Measurements from ENCODE around the gene MYO6. TPM values are rescaled to one million over a fixed set of nuclear protein-coding genes. Genes with fewer than 3 reads are reported as not detected.

The MYO6 gene
- total RNA-seq, 2 experiments from 2014 or later = 0.85 to 1.1 TPM

- Mint-ChIP-seq H3K4me3 (no peak overlapping the region), H3K36me3 (ENCODE audit: low read depth) (no peaks in the 10 kb centered on the region), H3K4me1 (ENCODE audit: low read depth) (no peaks in the 10 kb centered on the region), H3K27ac (no peak overlapping the region), H3K9me3 (no peaks in the 10 kb centered on the region), H3K27me3 (peaks cover 6% of the 10 kb centered on the region)
- no peak overlapping the region for H3K27ac ChIP-seq (ENCODE audit: low read depth in 1 of 2, low read length in 2 of 2)
- no peaks in the 10 kb centered on the region for H3K9me3 ChIP-seq (ENCODE audit: control insufficient read depth in 1 of 2, insufficient read depth in 1 of 2, low read length in 2 of 2)
- no peak for TF ChIP-seq CTCF (IDR thresholded peaks at IDR 0.05)
- no peaks in the 10 kb centered on the region for H3K36me3 ChIP-seq (ENCODE audit: insufficient read depth, low read length)
- ATAC-seq (ENCODE audit: poor library complexity) (no peak), DNase-seq (no peak)
- no peak overlapping the region for H3K4me3 ChIP-seq (ENCODE audit: low read length)
- no peaks in the 10 kb centered on the region for H3K4me1 ChIP-seq (ENCODE audit: insufficient read depth, low read length)
- no peaks in the 10 kb centered on the region for H3K27me3 ChIP-seq (ENCODE audit: control insufficient read depth in 1 of 2, insufficient read depth in 2 of 2, low read length in 2 of 2)
- POLR2A ChIA-PET = interaction anchor here (0.6 kb wide), 1 partner anchor 122 kb away, joined by 3 read pairs; no protein-coding TSS in a partner anchor
- CTCF ChIA-PET = no interaction called here
- intact Hi-C loops (cut with DNase I, micrococcal nuclease) = no loop called here
Observed at GRCh38 chr6:75848274-75848673, 99.2 kb downstream of the MYO6 start.

DNA sequence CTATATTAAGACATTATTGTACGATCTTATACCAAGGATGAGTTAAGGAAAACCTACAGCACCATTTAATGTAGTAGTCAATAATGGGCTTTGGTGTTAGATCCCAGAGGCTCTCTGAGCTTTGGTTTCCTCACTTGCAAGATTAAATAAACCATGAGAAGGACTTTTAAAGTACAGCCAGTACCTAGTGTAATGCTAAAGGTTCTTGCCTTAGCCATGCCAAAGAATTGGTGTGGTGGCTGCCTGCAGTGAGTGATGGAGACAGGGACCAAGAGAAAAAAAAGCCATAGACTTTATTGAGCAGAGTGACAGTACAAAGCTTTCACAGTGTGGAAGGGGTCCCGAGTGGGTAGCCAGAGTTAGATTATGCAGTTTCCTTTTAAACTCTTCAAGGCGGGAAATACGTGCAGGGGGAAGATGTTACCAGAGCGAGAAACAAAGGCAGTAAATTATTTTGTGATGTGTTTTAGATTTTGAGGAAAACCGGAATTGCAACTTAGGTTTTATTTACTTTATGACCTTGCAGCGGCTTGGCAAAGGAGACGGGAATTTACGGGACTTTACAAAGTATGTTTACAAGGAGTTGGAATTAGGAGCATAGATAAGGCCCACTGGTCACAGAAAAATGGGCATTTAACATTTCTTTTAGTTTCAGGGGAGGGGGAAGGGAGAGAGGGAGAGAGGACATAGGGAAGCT lies 100.4 kb downstream of the MYO6 start:
- Histone ChIP-seq H3K27me3 (ENCODE audit: control insufficient read depth in 1 of 2, insufficient read depth in 2 of 2, low read length in 2 of 2) (no peaks in the 10 kb centered on the region), H3K4me3 (ENCODE audit: low read length) (no peak overlapping the region), H3K4me1 (ENCODE audit: insufficient read depth, low read length) (no peaks in the 10 kb centered on the region), H3K27ac (ENCODE audit: low read depth in 1 of 2, low read length in 2 of 2) (no peak overlapping the region), H3K9me3 (ENCODE audit: control insufficient read depth in 1 of 2, insufficient read depth in 1 of 2, low read length in 2 of 2) (no peaks in the 10 kb centered on the region), H3K36me3 (ENCODE audit: insufficient read depth, low read length) (no peaks in the 10 kb centered on the region)
- H3K27ac Mint-ChIP-seq = no peak overlapping the region
- ATAC-seq (ENCODE audit: poor library complexity) (no peak), DNase-seq (no peak)
- peaks cover 9% of the 10 kb centered on the region for H3K27me3 Mint-ChIP-seq
- H3K9me3 Mint-ChIP-seq = no peaks in the 10 kb centered on the region
- no peak for TF ChIP-seq CTCF (IDR thresholded peaks at IDR 0.05)
- ChIA-PET CTCF (no interaction called here), POLR2A (no interaction called here)
- H3K4me1 Mint-ChIP-seq (ENCODE audit: low read depth) = no peaks in the 10 kb centered on the region
- H3K4me3 Mint-ChIP-seq = no peak overlapping the region
- no peaks in the 10 kb centered on the region for H3K36me3 Mint-ChIP-seq (ENCODE audit: low read depth)
- intact Hi-C loops (cut with DNase I, micrococcal nuclease) = no loop called here

- no peak overlapping the region for H3K27ac ChIP-seq (ENCODE audit: low read depth in 1 of 2, low read length in 2 of 2)
- H3K9me3 ChIP-seq (ENCODE audit: control insufficient read depth in 1 of 2, insufficient read depth in 1 of 2, low read length in 2 of 2) = no peaks in the 10 kb centered on the region
- intact Hi-C loops (cut with DNase I, micrococcal nuclease) = no loop called here
- Mint-ChIP-seq H3K4me3 (no peak overlapping the region), H3K36me3 (ENCODE audit: low read depth) (no peaks in the 10 kb centered on the region), H3K9me3 (no peaks in the 10 kb centered on the region), H3K27me3 (peaks cover 10% of the 10 kb centered on the region), H3K27ac (no peak overlapping the region), H3K4me1 (ENCODE audit: low read depth) (no peaks in the 10 kb centered on the region)
- H3K4me1 ChIP-seq (ENCODE audit: insufficient read depth, low read length) = no peaks in the 10 kb centered on the region
- ChIA-PET POLR2A (no interaction called here), CTCF (no interaction called here)
- DNase-seq (no peak), ATAC-seq (ENCODE audit: poor library complexity) (no peak)
- H3K27me3 ChIP-seq (ENCODE audit: control insufficient read depth in 1 of 2, insufficient read depth in 2 of 2, low read length in 2 of 2) = no peaks in the 10 kb centered on the region
- no peaks in the 10 kb centered on the region for H3K36me3 ChIP-seq (ENCODE audit: insufficient read depth, low read length)
- TF ChIP-seq CTCF (IDR thresholded peaks at IDR 0.05) = no peak
- no peak overlapping the region for H3K4me3 ChIP-seq (ENCODE audit: low read length)
Observed at GRCh38 chr6:75850026-75850833, 101.2 kb downstream of the MYO6 start.

Measured in CD4-positive, alpha-beta T cell (primary cell).